ENCODE data around the gene EIF4ENIF1. TPM values are rescaled to one million over a fixed set of nuclear protein-coding genes. Genes with fewer than 3 reads are reported as not detected.
"Not testable (repeated sequence)": the region's sequence is repeated elsewhere in the genome, so short reads cannot be mapped to it uniquely, and the experiment has no call there.

EIF4ENIF1 gene
- total RNA-seq, 1 donor from 2014 or later, result 29.0 TPM

- DNase-seq, result no peak
- no peaks in the 10 kb centered on the region for H3K36me3 ChIP-seq
- TF ChIP-seq CTCF (IDR thresholded peaks at IDR 0.05; ENCODE audit: borderline replicate concordance), result no peak
- intact Hi-C loops (cut with micrococcal nuclease), result no loop called here
- no peaks in the 10 kb centered on the region for H3K9me3 ChIP-seq (replicated peaks)
- peaks cover 5% of the 10 kb centered on the region for H3K4me1 ChIP-seq
- H3K27ac ChIP-seq (replicated peaks), result no peak overlapping the region
- no peaks in the 10 kb centered on the region for H3K27me3 ChIP-seq (ENCODE audit: low read depth)
- H3K4me3 ChIP-seq, result no peak overlapping the region
Measured at GRCh38 chr22:31530823-31531195, 41.2 kb upstream of the EIF4ENIF1 start.

GRCh38 chr22:31526270-31526669 lies 36.6 kb upstream of the EIF4ENIF1 start:
- H3K27ac ChIP-seq (replicated peaks), result no peak overlapping the region
- DNase-seq, result no peak
- no peak for TF ChIP-seq CTCF (IDR thresholded peaks at IDR 0.05; ENCODE audit: borderline replicate concordance)
- no peaks in the 10 kb centered on the region for H3K36me3 ChIP-seq
- H3K4me3 ChIP-seq, result no peak overlapping the region
- no peaks in the 10 kb centered on the region for H3K9me3 ChIP-seq (replicated peaks)
- H3K4me1 ChIP-seq, result peaks cover 5% of the 10 kb centered on the region
- intact Hi-C loops (cut with micrococcal nuclease), result no loop called here
- no peaks in the 10 kb centered on the region for H3K27me3 ChIP-seq (ENCODE audit: low read depth)

- intact Hi-C loops (cut with micrococcal nuclease); H3K27me3 ChIP-seq (ENCODE audit: low read depth); H3K27ac ChIP-seq (replicated peaks); H3K4me1 ChIP-seq; H3K4me3 ChIP-seq; H3K36me3 ChIP-seq; H3K9me3 ChIP-seq (replicated peaks); DNase-seq: not testable (repeated sequence)
Measured at GRCh38 chr22:31524132-31524531, 34.5 kb upstream of the EIF4ENIF1 start.

- Histone ChIP-seq H3K36me3 (no peaks in the 10 kb centered on the region), H3K27ac (replicated peaks) (no peak overlapping the region), H3K27me3 (ENCODE audit: low read depth) (no peaks in the 10 kb centered on the region), H3K4me3 (no peak overlapping the region), H3K4me1 (no peaks in the 10 kb centered on the region), H3K9me3 (replicated peaks) (no peaks in the 10 kb centered on the region)
- intact Hi-C loops (cut with micrococcal nuclease), result no loop called here
- TF ChIP-seq CTCF (IDR thresholded peaks at IDR 0.05; ENCODE audit: borderline replicate concordance), result no peak
- DNase-seq, result no peak
Measured at GRCh38 chr22:31520051-31520450, 30.4 kb upstream of the EIF4ENIF1 start.

GRCh38 chr22:31509061-31509762 lies 19.6 kb upstream of the EIF4ENIF1 start:
- DNase-seq, result no peak
- Histone ChIP-seq H3K27me3 (ENCODE audit: low read depth) (no peaks in the 10 kb centered on the region), H3K9me3 (replicated peaks) (peaks cover 10% of the 10 kb centered on the region), H3K4me1 (no peaks in the 10 kb centered on the region), H3K27ac (replicated peaks) (no peak overlapping the region), H3K4me3 (no peak overlapping the region), H3K36me3 (peaks cover 9% of the 10 kb centered on the region)
- TF ChIP-seq CTCF (IDR thresholded peaks at IDR 0.05; ENCODE audit: borderline replicate concordance), result no peak
- intact Hi-C loops (cut with micrococcal nuclease), result no loop called here

GRCh38 chr22:31508536-31508935 lies 18.9 kb upstream of the EIF4ENIF1 start:
- no peak for DNase-seq
- TF ChIP-seq CTCF (IDR thresholded peaks at IDR 0.05; ENCODE audit: borderline replicate concordance), result no peak
- Histone ChIP-seq H3K27ac (replicated peaks) (no peak overlapping the region), H3K36me3 (peaks cover 9% of the 10 kb centered on the region), H3K4me3 (no peak overlapping the region), H3K27me3 (ENCODE audit: low read depth) (no peaks in the 10 kb centered on the region), H3K9me3 (replicated peaks) (peaks cover 10% of the 10 kb centered on the region), H3K4me1 (no peaks in the 10 kb centered on the region)
- intact Hi-C loops (cut with micrococcal nuclease), result no loop called here

GRCh38 chr22:31507517-31507916 lies 17.9 kb upstream of the EIF4ENIF1 start:
- H3K36me3 ChIP-seq; H3K27ac ChIP-seq (replicated peaks); DNase-seq; H3K27me3 ChIP-seq (ENCODE audit: low read depth); intact Hi-C loops (cut with micrococcal nuclease); H3K4me3 ChIP-seq; H3K4me1 ChIP-seq; H3K9me3 ChIP-seq (replicated peaks): not testable (repeated sequence)

Data from left ventricle myocardium inferior (tissue), 1 donor.